ENCODE measurements around the gene SURF2. TPM values are rescaled to one million over a fixed set of nuclear protein-coding genes. Genes with fewer than 3 reads are reported as not detected.

The SURF2 gene
- total and polyA plus RNA-seq, 4 experiments from 2014 or later, result 19.5 to 46.7 (median 24.8) TPM

DNA sequence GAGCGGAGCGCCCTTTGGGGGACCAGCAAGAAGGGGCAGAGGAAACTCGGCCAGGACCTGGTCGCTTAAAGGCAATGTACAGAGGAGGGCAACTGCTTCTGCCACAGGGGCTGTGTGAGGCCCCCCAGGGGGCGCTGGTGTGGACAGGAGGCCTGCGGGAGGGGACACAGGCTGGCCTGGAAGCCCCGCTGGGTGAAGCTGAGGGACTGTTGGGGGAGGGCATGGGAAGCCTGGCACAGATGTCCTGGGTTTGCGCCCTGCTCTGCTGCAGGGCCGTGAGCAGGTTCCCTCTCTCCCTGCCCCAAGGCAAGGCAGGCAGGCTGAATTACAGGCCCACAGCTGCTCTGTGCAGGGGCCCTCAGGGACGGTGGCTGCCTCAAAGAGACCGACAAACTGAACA, 13.8 kb upstream of the SURF2 start:
- no peaks in the 10 kb centered on the region for H3K27me3 ChIP-seq (ENCODE audit: insufficient read depth, low read length)
- Mint-ChIP-seq H3K4me3 (no peak overlapping the region), H3K27me3 (no peaks in the 10 kb centered on the region), H3K27ac (peak overlapping the region in 1 of 7 donors; percentile 57), H3K36me3 (peaks cover 18 to 39% of the 10 kb centered on the region in 2 donors), H3K4me1 (peaks cover 16 to 38% (median 28%) of the 10 kb centered on the region in 4 donors), H3K9me3 (no peaks in the 10 kb centered on the region)
- no peak overlapping the region for H3K27ac ChIP-seq (ENCODE audit: low read depth, low read length)
- peaks cover 60% of the 10 kb centered on the region for H3K36me3 ChIP-seq (ENCODE audit: insufficient read depth, low read length)
- no peak overlapping the region for H3K4me3 ChIP-seq (ENCODE audit: low read length in 2 of 2)
- CTCF ChIA-PET (ENCODE audit: partially characterized antibody), result interaction anchor here (1.2 to 1.3 kb wide), 2 partner anchors 9 to 74 kb away, joined by 3 to 4 read pairs; no protein-coding TSS in a partner anchor
- POLR2A ChIA-PET (ENCODE audit: partially characterized antibody), result no interaction called here
- no peak for DNase-seq
- intact Hi-C loops (cut with micrococcal nuclease), result no loop called here
- no peaks in the 10 kb centered on the region for H3K9me3 ChIP-seq (ENCODE audit: control insufficient read depth in 1 of 2, low read length in 2 of 2)
- peaks cover 29% of the 10 kb centered on the region for H3K4me1 ChIP-seq (ENCODE audit: insufficient read depth, low read length)

DNA sequence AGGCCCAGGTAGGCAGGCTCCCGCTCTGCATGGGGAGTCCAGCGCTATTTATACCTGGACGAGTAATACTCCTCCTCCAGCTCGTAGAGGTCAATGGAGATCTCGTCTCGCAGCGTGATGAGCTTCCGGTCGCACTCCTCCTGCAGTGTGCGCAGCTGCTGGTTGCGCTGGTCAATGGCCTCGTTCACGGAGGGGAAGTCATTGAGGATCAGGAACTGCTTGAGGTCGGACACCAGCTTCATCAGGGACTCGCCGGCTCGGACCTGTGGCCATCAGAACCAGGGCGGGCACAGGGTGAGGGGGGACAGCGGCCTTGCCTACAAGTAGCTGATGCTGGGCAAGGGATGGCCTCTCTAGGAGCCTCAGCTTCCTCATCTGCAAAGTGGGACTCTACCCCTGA, 12.3 kb upstream of the SURF2 start:
- Mint-ChIP-seq H3K4me3 (no peak overlapping the region), H3K9me3 (no peaks in the 10 kb centered on the region), H3K36me3 (peaks cover 24 to 49% of the 10 kb centered on the region in 2 donors), H3K27me3 (no peaks in the 10 kb centered on the region), H3K27ac (no peak overlapping the region), H3K4me1 (peaks cover 22 to 48% (median 37%) of the 10 kb centered on the region in 4 donors)
- peak in 1 of 5 donors; percentile 8 for DNase-seq
- H3K4me3 ChIP-seq (ENCODE audit: low read length in 2 of 2), result no peak overlapping the region
- H3K9me3 ChIP-seq (ENCODE audit: control insufficient read depth in 1 of 2, low read length in 2 of 2), result no peaks in the 10 kb centered on the region
- peaks cover 60% of the 10 kb centered on the region for H3K36me3 ChIP-seq (ENCODE audit: insufficient read depth, low read length)
- POLR2A ChIA-PET (ENCODE audit: partially characterized antibody), result interaction anchor here (18.1 kb wide), 1 partner anchor 27 kb away, joined by 437 read pairs; the partner anchor contains the start of genes STKLD1 and SURF4
- no peaks in the 10 kb centered on the region for H3K27me3 ChIP-seq (ENCODE audit: insufficient read depth, low read length)
- no peak overlapping the region for H3K27ac ChIP-seq (ENCODE audit: low read depth, low read length)
- intact Hi-C loops (cut with micrococcal nuclease), result no loop called here
- H3K4me1 ChIP-seq (ENCODE audit: insufficient read depth, low read length), result peaks cover 34% of the 10 kb centered on the region
- CTCF ChIA-PET (ENCODE audit: partially characterized antibody), result interaction anchor here (1.2 to 1.3 kb wide), 3 partner anchors 8 to 73 kb away, joined by 3 to 5 read pairs (median 4); partner anchors contain the start of genes SURF1 and SURF2

DNA sequence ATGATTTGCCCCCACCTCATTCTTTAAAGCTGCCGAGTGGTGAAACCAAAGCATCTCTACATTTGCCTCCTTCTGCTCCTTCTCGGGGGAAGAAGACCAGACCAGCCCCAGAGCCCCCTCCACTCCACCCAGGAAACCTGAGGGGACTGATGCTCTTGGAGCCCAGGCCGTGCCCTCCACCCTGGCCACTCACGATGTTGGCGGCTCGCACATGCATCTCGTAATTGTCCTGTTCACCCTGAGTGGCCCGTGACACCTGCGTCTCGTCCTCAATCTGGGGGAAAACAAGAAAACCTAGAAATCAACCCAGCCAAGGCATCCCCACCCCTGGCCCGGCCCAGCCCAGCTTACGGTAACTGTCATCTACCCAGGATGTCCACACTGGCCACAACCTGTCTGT, 11.4 kb upstream of the SURF2 start:
- CTCF ChIA-PET (ENCODE audit: partially characterized antibody), result no interaction called here
- no peaks in the 10 kb centered on the region for H3K27me3 Mint-ChIP-seq

DNA sequence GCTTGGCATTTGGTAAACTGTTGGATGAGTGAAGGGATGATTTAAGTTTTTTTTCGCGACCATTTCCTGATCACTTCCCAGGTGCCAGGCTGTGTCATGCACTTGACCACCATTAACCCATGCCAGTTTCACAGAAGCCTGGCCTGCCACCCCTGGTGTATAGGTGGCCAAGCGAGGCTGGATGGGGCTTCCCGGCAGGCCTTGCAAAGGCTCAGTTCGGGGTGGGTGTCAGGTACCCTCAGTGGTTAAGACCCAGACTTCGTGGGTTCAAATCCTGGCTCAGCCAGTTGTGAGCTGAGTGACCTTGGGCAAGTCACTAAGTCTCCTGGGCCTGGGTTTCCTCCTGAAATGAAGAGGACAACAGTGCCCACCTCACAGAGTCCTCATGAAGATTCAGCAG, 10.8 kb upstream of the SURF2 start:
- intact Hi-C loops (cut with micrococcal nuclease), result no loop called here
- H3K27me3 ChIP-seq (ENCODE audit: insufficient read depth, low read length), result no peaks in the 10 kb centered on the region

More for the DNA sequence above, 11.4 kb upstream of the SURF2 start:
- peak in 1 of 5 donors; percentile 25 for DNase-seq
- intact Hi-C loops (cut with micrococcal nuclease), result no loop called here
- no peaks in the 10 kb centered on the region for H3K9me3 ChIP-seq (ENCODE audit: control insufficient read depth in 1 of 2, low read length in 2 of 2)
- peaks cover 58% of the 10 kb centered on the region for H3K36me3 ChIP-seq (ENCODE audit: insufficient read depth, low read length)
- H3K36me3 Mint-ChIP-seq, result peaks cover 31 to 51% of the 10 kb centered on the region in 2 donors
- no peaks in the 10 kb centered on the region for H3K27me3 ChIP-seq (ENCODE audit: insufficient read depth, low read length)
- peak overlapping the region in 1 of 7 donors; percentile 29 for H3K27ac Mint-ChIP-seq
- H3K4me3 ChIP-seq (ENCODE audit: low read length in 2 of 2), result no peak overlapping the region
- H3K4me1 Mint-ChIP-seq, result peaks cover 26 to 51% (median 40%) of the 10 kb centered on the region in 4 donors
- POLR2A ChIA-PET (ENCODE audit: partially characterized antibody), result interaction anchor here (18.1 kb wide), 1 partner anchor 26 kb away, joined by 437 read pairs; the partner anchor contains the start of genes STKLD1 and SURF4
- no peak overlapping the region for H3K27ac ChIP-seq (ENCODE audit: low read depth, low read length)
- no peak overlapping the region for H3K4me3 Mint-ChIP-seq
- peaks cover 41% of the 10 kb centered on the region for H3K4me1 ChIP-seq (ENCODE audit: insufficient read depth, low read length)
- no peaks in the 10 kb centered on the region for H3K9me3 Mint-ChIP-seq

DNA sequence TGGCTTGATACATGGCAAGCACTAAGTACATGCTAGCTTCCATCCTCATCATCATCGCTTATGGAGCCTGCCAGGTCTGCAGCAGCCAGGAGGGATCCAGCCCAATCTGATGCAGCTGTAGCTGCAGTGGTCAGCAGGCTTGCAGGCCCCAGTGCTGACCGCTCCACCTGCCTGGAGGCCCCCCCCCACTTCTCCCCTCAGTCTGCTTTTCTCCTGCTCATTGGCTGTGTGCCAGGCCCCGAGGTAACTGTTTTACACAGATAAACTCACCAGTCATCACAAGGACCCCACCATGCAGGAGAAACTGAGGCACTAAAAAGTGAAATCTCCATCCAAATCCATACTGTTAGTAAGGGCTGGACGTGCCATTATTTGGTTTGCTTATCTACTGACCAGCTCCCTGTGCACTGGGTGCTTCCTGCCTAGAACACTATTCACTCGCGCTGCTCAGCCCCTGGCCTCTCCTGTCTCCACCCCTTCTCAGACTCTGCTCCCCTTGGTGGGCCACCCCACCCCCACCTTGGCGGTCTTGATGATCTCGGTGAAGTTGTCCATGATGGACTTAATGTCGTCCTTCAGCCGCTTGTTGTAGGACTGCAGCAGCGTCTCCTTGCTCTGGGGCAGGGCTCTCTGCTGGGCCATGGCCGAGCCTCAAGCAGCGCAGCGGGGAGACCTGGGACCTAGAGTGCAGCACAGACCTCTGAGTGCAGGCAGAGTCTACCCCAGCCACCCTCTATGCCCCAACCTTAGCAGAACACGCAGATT, 10.1 kb upstream of the SURF2 start:
- Mint-ChIP-seq H3K9me3 (no peaks in the 10 kb centered on the region), H3K27me3 (no peaks in the 10 kb centered on the region), H3K27ac (peak overlapping the region in 6 of 7 donors; percentile 85 to 92 (median 90)), H3K36me3 (peaks cover 29 to 51% of the 10 kb centered on the region in 2 donors), H3K4me3 (peak overlapping the region; percentile 83 to 97 (median 88)), H3K4me1 (peaks cover 21 to 44% (median 33%) of the 10 kb centered on the region in 4 donors)
- ChIA-PET POLR2A (ENCODE audit: partially characterized antibody) (interaction anchor here (1.3 to 18.1 kb wide), 2 partner anchors 11 to 25 kb away, joined by 3 to 437 read pairs; partner anchors contain the start of genes STKLD1, SURF1, SURF2 and SURF4), CTCF (ENCODE audit: partially characterized antibody) (interaction anchor here (1.0 to 1.6 kb wide), 2 partner anchors 11 to 25 kb away, joined by 3 to 5 read pairs; partner anchors contain the start of genes SURF1 and SURF2)
- intact Hi-C loops (cut with micrococcal nuclease), result no loop called here
- Histone ChIP-seq H3K36me3 (ENCODE audit: insufficient read depth, low read length) (peaks cover 60% of the 10 kb centered on the region), H3K9me3 (ENCODE audit: control insufficient read depth in 1 of 2, low read length in 2 of 2) (no peaks in the 10 kb centered on the region), H3K4me1 (ENCODE audit: insufficient read depth, low read length) (peaks cover 33% of the 10 kb centered on the region), H3K4me3 (ENCODE audit: low read length in 2 of 2) (peak overlapping the region in 1 of 2 donors; percentile 23), H3K27ac (ENCODE audit: low read depth, low read length) (peak overlapping the region; percentile 88), H3K27me3 (ENCODE audit: insufficient read depth, low read length) (no peaks in the 10 kb centered on the region)
- peak in 1 of 5 donors; percentile 18 for DNase-seq

More for the DNA sequence above, 10.8 kb upstream of the SURF2 start:
- H3K4me3 Mint-ChIP-seq, result peak overlapping the region in 2 of 8 donors; percentile 26 to 86
- ChIA-PET POLR2A (ENCODE audit: partially characterized antibody) (interaction anchor here (1.3 to 18.1 kb wide), 2 partner anchors 11 to 25 kb away, joined by 3 to 437 read pairs; partner anchors contain the start of genes STKLD1, SURF1, SURF2 and SURF4), CTCF (ENCODE audit: partially characterized antibody) (interaction anchor here (1.0 kb wide), 1 partner anchor 26 kb away, joined by 3 read pairs; no protein-coding TSS in a partner anchor)
- Histone ChIP-seq H3K9me3 (ENCODE audit: control insufficient read depth in 1 of 2, low read length in 2 of 2) (no peaks in the 10 kb centered on the region), H3K4me3 (ENCODE audit: low read length in 2 of 2) (no peak overlapping the region), H3K27ac (ENCODE audit: low read depth, low read length) (no peak overlapping the region), H3K4me1 (ENCODE audit: insufficient read depth, low read length) (peaks cover 38% of the 10 kb centered on the region), H3K36me3 (ENCODE audit: insufficient read depth, low read length) (peaks cover 60% of the 10 kb centered on the region)
- peaks cover 24 to 50% (median 36%) of the 10 kb centered on the region in 4 donors for H3K4me1 Mint-ChIP-seq
- no peaks in the 10 kb centered on the region for H3K9me3 Mint-ChIP-seq
- DNase-seq, result peak in 1 of 5 donors; percentile 1
- no peaks in the 10 kb centered on the region for H3K27me3 Mint-ChIP-seq
- peak overlapping the region in 1 of 7 donors; percentile 77 for H3K27ac Mint-ChIP-seq
- peaks cover 30 to 51% of the 10 kb centered on the region in 2 donors for H3K36me3 Mint-ChIP-seq

DNA sequence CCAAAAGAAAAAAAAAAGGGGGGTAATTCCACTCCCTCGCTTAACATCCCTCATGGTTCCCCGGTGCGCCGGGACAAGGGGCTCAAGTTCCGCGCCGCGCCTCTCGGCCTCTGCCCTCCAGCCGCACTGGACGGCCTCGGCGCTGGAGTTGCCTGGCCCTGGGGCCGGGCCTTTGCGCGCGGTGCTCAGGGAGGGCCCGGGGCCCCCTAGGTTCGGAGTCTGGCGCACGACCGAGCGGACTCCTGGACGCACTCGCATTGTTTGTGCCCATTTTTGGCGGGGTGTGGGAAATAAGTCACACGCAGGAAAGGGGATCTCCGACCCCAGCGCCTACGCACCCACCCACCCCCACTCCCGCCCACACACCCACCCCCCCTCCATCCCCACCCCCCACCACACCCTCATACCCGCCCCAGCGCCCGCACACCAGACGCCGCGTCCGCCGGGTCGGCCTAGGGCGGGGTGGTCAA, 8.8 kb upstream of the SURF2 start:
- peaks cover 33% of the 10 kb centered on the region for H3K4me1 ChIP-seq (ENCODE audit: insufficient read depth, low read length)
- peaks cover 67% of the 10 kb centered on the region for H3K36me3 ChIP-seq (ENCODE audit: insufficient read depth, low read length)
- intact Hi-C loops (cut with micrococcal nuclease), result no loop called here
- ChIA-PET CTCF (ENCODE audit: partially characterized antibody) (interaction anchor here (1.0 to 1.7 kb wide), 4 partner anchors 9 to 23 kb away, joined by 4 to 9 read pairs (median 5); partner anchors contain the start of genes SURF1 and SURF2), POLR2A (ENCODE audit: partially characterized antibody) (interaction anchor here (0.7 to 18.1 kb wide), 10 partner anchors 8 to 678 kb away, joined by 3 to 437 read pairs (median 6); partner anchors contain the start of genes AK8, CACFD1, DDX31 and GTF3C4)
- H3K9me3 ChIP-seq (ENCODE audit: control insufficient read depth in 1 of 2, low read length in 2 of 2), result no peaks in the 10 kb centered on the region
- H3K9me3 Mint-ChIP-seq, result no peaks in the 10 kb centered on the region
- H3K4me3 Mint-ChIP-seq, result peak overlapping the region; percentile 93 to 100 (median 98)
- DNase-seq, result peak in 3 of 5 donors; percentile 37 to 74 (median 47)
- peak overlapping the region; percentile 80 to 99 for H3K4me3 ChIP-seq (ENCODE audit: low read length in 2 of 2)
- peak overlapping the region in 6 of 7 donors; percentile 93 to 99 (median 96) for H3K27ac Mint-ChIP-seq
- peak overlapping the region; percentile 88 for H3K27ac ChIP-seq (ENCODE audit: low read depth, low read length)
- no peaks in the 10 kb centered on the region for H3K27me3 Mint-ChIP-seq
- H3K27me3 ChIP-seq (ENCODE audit: insufficient read depth, low read length), result no peaks in the 10 kb centered on the region
- H3K4me1 Mint-ChIP-seq, result peaks cover 21 to 44% (median 33%) of the 10 kb centered on the region in 4 donors
- peaks cover 34 to 63% of the 10 kb centered on the region in 2 donors for H3K36me3 Mint-ChIP-seq
